Measurements from ENCODE around the gene IFNL1.

- TF ChIP-seq CTCF (conservative IDR thresholded peaks at IDR 0.05) (no peak), ZFX (IDR thresholded peaks at IDR 0.05) (no peak)
These were observed 39.0 kb upstream of the IFNL1 start for GRCh38 chr19:39257227-39257626.
